Ectodermal cell (in vitro differentiated cells): ENCODE data around the gene RBM28. TPM values are rescaled to one million over a fixed set of nuclear protein-coding genes. Genes with fewer than 3 reads are reported as not detected.

Source experiments
- H3K27ac ChIP-seq: 2 replicates; pipeline ENCODE4 v1.7.0; 2013; ENCODE audit warnings: mild to moderate bottlenecking, low read depth, low read length; ENCODE audit not compliant: insufficient read depth, poor library complexity, severe bottlenecking
- H3K27me3 ChIP-seq: 2 replicates; pipeline ENCODE4 v1.7.0; 2013; ENCODE audit warnings: mild to moderate bottlenecking, low read length; ENCODE audit not compliant: insufficient read depth, control insufficient read depth, poor library complexity, severe bottlenecking
- H3K36me3 ChIP-seq: one replicate; pipeline ENCODE4 v1.7.0; 2013; ENCODE audit warnings: low read length; ENCODE audit not compliant: control insufficient read depth, insufficient read depth
- H3K4me1 ChIP-seq: one replicate; pipeline ENCODE4 v1.7.0; 2013; ENCODE audit warnings: low read length; ENCODE audit not compliant: control insufficient read depth, insufficient read depth
- H3K4me3 ChIP-seq: 2 replicates; pipeline ENCODE4 v1.7.0; 2013; ENCODE audit warnings: low read depth, low read length, control low read depth; ENCODE audit not compliant: insufficient read depth
- H3K9me3 ChIP-seq: 2 replicates; pipeline ENCODE4 v1.7.0; 2013; ENCODE audit warnings: mild to moderate bottlenecking, low read length, moderate library complexity; ENCODE audit not compliant: control insufficient read depth
- WGBS, 2 experiments: methylation state at CpG; one replicate each; pipeline ENCODE4 v1.1.7; 2013; ENCODE audit warnings: missing lambda C conversion rate in 2 of 2; 5-methylcytosine and 5-hydroxymethylcytosine counted together
- polyA plus RNA-seq, 4 experiments: library from polyadenylated mRNA; stranded (reverse); fragments of 50-300 nt; gene quantifications; one replicate each; pipeline ENCODE4 v1.2.3, GENCODE V29; 2013

Gene RBM28
- polyA plus RNA-seq (2013, experiment 1 of 4): 62.2 TPM
- 62.9 TPM for polyA plus RNA-seq (2013, experiment 2 of 4)
- polyA plus RNA-seq (2013, experiment 3 of 4): 32.7 TPM
- polyA plus RNA-seq (2013, experiment 4 of 4): 43.1 TPM

- Histone ChIP-seq H3K27ac (peak within 1 kb of the TSS; percentile 68), H3K27me3 (peaks cover 10% of the 10 kb centered on the region), H3K4me3 (peak within 1 kb of the TSS; percentile 82), H3K36me3 (no peaks in the 10 kb centered on the region), H3K4me1 (no peaks in the 10 kb centered on the region), H3K9me3 (no peaks in the 10 kb centered on the region)
- 14% methylated on average over 45 to 49 of the region's 49 CpGs for WGBS, 2 experiments
These were observed at the start of gene RBM28 for GRCh38 chr7:128343554-128344430. Gene RBM28, minus strand, starts transcription at chr7:128343908. Its CDS starts 115 bp downstream, at chr7:128343793.

- H3K9me3 ChIP-seq: no peaks in the 10 kb centered on the region
- H3K27ac ChIP-seq: no peak overlapping the region
- peaks cover 16% of the 10 kb centered on the region for H3K36me3 ChIP-seq
- no peak overlapping the region for H3K4me3 ChIP-seq
- no peaks in the 10 kb centered on the region for H3K27me3 ChIP-seq
- H3K4me1 ChIP-seq: peaks cover 21% of the 10 kb centered on the region
- WGBS, 2 experiments: 92 to 93% methylated on average over 18 of the region's 18 CpGs
These were observed 49.0 kb upstream of the RBM28 start for GRCh38 chr7:128392446-128393327.

- H3K4me1 ChIP-seq: peaks cover 30% of the 10 kb centered on the region
- no peak overlapping the region for H3K27ac ChIP-seq
- WGBS, 2 experiments: 94 to 96% methylated on average over 7 of the region's 7 CpGs
- H3K36me3 ChIP-seq: peaks cover 12% of the 10 kb centered on the region
- no peak overlapping the region for H3K4me3 ChIP-seq
- no peaks in the 10 kb centered on the region for H3K9me3 ChIP-seq
- H3K27me3 ChIP-seq: no peaks in the 10 kb centered on the region
These were observed 48.1 kb upstream of the RBM28 start for GRCh38 chr7:128391805-128392204.

- Histone ChIP-seq H3K27me3 (peaks cover 4% of the 10 kb centered on the region), H3K4me3 (no peak overlapping the region), H3K4me1 (peaks cover 33% of the 10 kb centered on the region), H3K9me3 (no peaks in the 10 kb centered on the region), H3K27ac (no peak overlapping the region), H3K36me3 (peaks cover 6% of the 10 kb centered on the region)
- 93 to 95% methylated on average over 3 of the region's 3 CpGs for WGBS, 2 experiments
These were observed 47.3 kb upstream of the RBM28 start for GRCh38 chr7:128390871-128391565.

- Histone ChIP-seq H3K9me3 (no peaks in the 10 kb centered on the region), H3K36me3 (peaks cover 6% of the 10 kb centered on the region), H3K27me3 (peaks cover 4% of the 10 kb centered on the region), H3K4me1 (peaks cover 33% of the 10 kb centered on the region), H3K4me3 (no peak overlapping the region), H3K27ac (peak overlapping the region; percentile 42)
- WGBS, 2 experiments: 84 to 85% methylated on average over 9 of the region's 9 CpGs
These were observed 46.1 kb upstream of the RBM28 start for GRCh38 chr7:128389618-128390329.

- Histone ChIP-seq H3K4me1 (peaks cover 33% of the 10 kb centered on the region), H3K9me3 (no peaks in the 10 kb centered on the region), H3K27me3 (peaks cover 4% of the 10 kb centered on the region), H3K36me3 (peaks cover 6% of the 10 kb centered on the region), H3K4me3 (no peak overlapping the region), H3K27ac (peak overlapping the region; percentile 42)
- 63 to 93% methylated on average over 1 to 2 of the region's 2 CpGs for WGBS, 2 experiments
These were observed 45.4 kb upstream of the RBM28 start for GRCh38 chr7:128389085-128389617.

- H3K4me1 ChIP-seq: peaks cover 33% of the 10 kb centered on the region
- H3K27me3 ChIP-seq: peaks cover 4% of the 10 kb centered on the region
- no peaks in the 10 kb centered on the region for H3K36me3 ChIP-seq
- no peaks in the 10 kb centered on the region for H3K9me3 ChIP-seq
- no peak overlapping the region for H3K4me3 ChIP-seq
- WGBS, 2 experiments: 60 to 63% methylated on average over 3 of the region's 3 CpGs
- no peak overlapping the region for H3K27ac ChIP-seq
These were observed 44.4 kb upstream of the RBM28 start for GRCh38 chr7:128388145-128388485.

- 30% methylated on average over 23 to 24 of the region's 24 CpGs for WGBS, 2 experiments
- no peak overlapping the region for H3K4me3 ChIP-seq
- H3K27ac ChIP-seq: peak overlapping the region; percentile 22
These were observed 43.8 kb upstream of the RBM28 start for GRCh38 chr7:128387216-128388144.

More at GRCh38 chr7:128387216-128388144, 43.8 kb upstream of the RBM28 start:
- Histone ChIP-seq H3K36me3 (no peaks in the 10 kb centered on the region), H3K27me3 (peaks cover 4% of the 10 kb centered on the region), H3K4me1 (peaks cover 33% of the 10 kb centered on the region), H3K9me3 (no peaks in the 10 kb centered on the region)
